Ovary (tissue), 3 donors: Measurements from ENCODE around the gene COASY.

Experiments used
- POLR2A ChIP-seq: fragments of 450-650 bp; IDR thresholded peaks from one replicate; pipeline ENCODE4 v1.6.1; 2017; ENCODE audit warnings: antibody characterized with exemption, mild to moderate bottlenecking, moderate library complexity
- TF ChIP-seq, protein P1 (sequence below), 3 donors: fragments of 450-650 bp in 2 of 3; fragments of 200-600 bp in 1 of 3; IDR thresholded peaks; one replicate each; pipeline versions ENCODE4 v1.5.1 to v1.8.0; 2016 to 2022; ENCODE audit warnings: antibody characterized with exemption in 3 of 3, mild to moderate bottlenecking in 1 of 3
- donor health status: DM: no; HTN: no; CAD: no.

DNA sequence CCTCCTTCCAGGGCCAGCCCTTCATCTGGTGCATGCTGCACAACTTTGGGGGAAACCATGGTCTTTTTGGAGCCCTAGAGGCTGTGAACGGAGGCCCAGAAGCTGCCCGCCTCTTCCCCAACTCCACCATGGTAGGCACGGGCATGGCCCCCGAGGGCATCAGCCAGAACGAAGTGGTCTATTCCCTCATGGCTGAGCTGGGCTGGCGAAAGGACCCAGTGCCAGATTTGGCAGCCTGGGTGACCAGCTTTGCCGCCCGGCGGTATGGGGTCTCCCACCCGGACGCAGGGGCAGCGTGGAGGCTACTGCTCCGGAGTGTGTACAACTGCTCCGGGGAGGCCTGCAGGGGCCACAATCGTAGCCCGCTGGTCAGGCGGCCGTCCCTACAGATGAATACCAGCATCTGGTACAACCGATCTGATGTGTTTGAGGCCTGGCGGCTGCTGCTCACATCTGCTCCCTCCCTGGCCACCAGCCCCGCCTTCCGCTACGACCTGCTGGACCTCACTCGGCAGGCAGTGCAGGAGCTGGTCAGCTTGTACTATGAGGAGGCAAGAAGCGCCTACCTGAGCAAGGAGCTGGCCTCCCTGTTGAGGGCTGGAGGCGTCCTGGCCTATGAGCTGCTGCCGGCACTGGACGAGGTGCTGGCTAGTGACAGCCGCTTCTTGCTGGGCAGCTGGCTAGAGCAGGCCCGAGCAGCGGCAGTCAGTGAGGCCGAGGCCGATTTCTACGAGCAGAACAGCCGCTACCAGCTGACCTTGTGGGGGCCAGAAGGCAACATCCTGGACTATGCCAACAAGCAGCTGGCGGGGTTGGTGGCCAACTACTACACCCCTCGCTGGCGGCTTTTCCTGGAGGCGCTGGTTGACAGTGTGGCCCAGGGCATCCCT, 18.5 kb upstream of the COASY start:
- TF ChIP-seq, protein P1, sequence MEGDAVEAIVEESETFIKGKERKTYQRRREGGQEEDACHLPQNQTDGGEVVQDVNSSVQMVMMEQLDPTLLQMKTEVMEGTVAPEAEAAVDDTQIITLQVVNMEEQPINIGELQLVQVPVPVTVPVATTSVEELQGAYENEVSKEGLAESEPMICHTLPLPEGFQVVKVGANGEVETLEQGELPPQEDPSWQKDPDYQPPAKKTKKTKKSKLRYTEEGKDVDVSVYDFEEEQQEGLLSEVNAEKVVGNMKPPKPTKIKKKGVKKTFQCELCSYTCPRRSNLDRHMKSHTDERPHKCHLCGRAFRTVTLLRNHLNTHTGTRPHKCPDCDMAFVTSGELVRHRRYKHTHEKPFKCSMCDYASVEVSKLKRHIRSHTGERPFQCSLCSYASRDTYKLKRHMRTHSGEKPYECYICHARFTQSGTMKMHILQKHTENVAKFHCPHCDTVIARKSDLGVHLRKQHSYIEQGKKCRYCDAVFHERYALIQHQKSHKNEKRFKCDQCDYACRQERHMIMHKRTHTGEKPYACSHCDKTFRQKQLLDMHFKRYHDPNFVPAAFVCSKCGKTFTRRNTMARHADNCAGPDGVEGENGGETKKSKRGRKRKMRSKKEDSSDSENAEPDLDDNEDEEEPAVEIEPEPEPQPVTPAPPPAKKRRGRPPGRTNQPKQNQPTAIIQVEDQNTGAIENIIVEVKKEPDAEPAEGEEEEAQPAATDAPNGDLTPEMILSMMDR (IDR thresholded peaks at IDR 0.05), result no peak
- TF ChIP-seq POLR2A, result no peak
